ENCODE data around the gene GPRC5C.

DNA sequence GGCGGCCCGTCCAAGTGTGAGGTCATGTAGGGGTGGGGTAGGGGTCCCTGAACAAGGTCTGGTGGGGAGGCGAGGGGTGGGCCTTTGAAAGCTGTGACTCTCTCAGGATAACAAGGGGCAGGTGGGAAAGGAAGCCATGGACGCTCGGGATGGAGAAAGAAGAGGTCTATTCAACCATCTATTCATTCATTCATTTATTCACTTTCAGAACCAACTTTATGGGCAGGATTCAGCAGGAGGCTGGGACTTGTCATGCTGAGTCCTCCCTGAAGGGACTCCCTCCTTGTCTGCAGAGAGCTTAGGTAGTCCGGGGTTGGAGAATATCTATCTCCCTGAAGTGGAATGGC, 25.9 kb downstream of the GPRC5C start:
- TF ChIP-seq, protein P1, sequence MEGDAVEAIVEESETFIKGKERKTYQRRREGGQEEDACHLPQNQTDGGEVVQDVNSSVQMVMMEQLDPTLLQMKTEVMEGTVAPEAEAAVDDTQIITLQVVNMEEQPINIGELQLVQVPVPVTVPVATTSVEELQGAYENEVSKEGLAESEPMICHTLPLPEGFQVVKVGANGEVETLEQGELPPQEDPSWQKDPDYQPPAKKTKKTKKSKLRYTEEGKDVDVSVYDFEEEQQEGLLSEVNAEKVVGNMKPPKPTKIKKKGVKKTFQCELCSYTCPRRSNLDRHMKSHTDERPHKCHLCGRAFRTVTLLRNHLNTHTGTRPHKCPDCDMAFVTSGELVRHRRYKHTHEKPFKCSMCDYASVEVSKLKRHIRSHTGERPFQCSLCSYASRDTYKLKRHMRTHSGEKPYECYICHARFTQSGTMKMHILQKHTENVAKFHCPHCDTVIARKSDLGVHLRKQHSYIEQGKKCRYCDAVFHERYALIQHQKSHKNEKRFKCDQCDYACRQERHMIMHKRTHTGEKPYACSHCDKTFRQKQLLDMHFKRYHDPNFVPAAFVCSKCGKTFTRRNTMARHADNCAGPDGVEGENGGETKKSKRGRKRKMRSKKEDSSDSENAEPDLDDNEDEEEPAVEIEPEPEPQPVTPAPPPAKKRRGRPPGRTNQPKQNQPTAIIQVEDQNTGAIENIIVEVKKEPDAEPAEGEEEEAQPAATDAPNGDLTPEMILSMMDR (IDR thresholded peaks at IDR 0.05; ENCODE audit: control extremely low read depth in 1 of 3, insufficient read depth in 1 of 3, low read depth in 1 of 3, low read length in 3 of 3), result no peak
- TF ChIP-seq JUN (IDR thresholded peaks at IDR 0.05; ENCODE audit: low read depth, low read length), result no peak
- TF ChIP-seq CEBPB (IDR thresholded peaks at IDR 0.05; ENCODE audit: low read depth, low read length), result no peak
- TF ChIP-seq JUND (IDR thresholded peaks at IDR 0.05; ENCODE audit: low read length), result no peak
- no peak for TF ChIP-seq POLR2A (IDR thresholded peaks at IDR 0.05; ENCODE audit: control extremely low read depth in 1 of 2, low read depth in 2 of 2, low read length in 2 of 2)
- no peak for TF ChIP-seq RAD21 (IDR thresholded peaks at IDR 0.05 in 1 of 2, conservative IDR thresholded peaks at IDR 0.05 in 1 of 2; ENCODE audit: low read depth in 2 of 2, low read length in 2 of 2)
- no peak for TF ChIP-seq SIX5 (IDR thresholded peaks at IDR 0.05; ENCODE audit: low read depth, low read length)
- no peak for TF ChIP-seq TAF7 (optimal IDR thresholded peaks at IDR 0.05; ENCODE audit: borderline replicate concordance, low read depth, low read length)
- no peak for TF ChIP-seq HDAC2 (IDR thresholded peaks at IDR 0.05; ENCODE audit: borderline replicate concordance in 1 of 2, low read depth in 2 of 2, low read length in 2 of 2)
- TF ChIP-seq EZH2 (IDR thresholded peaks at IDR 0.05; ENCODE audit: low read depth, low read length, severe bottlenecking), result no peak
- TF ChIP-seq CREB1 (IDR thresholded peaks at IDR 0.05), result no peak
- TF ChIP-seq POLR2AphosphoS5 (IDR thresholded peaks at IDR 0.05; ENCODE audit: low read depth, low read length), result no peak
